SK-N-SH (cell line): ENCODE data around the gene STOML2.

Experiments
- EP300 ChIP-seq, 2 experiments: IDR thresholded peaks; 2 replicates each; pipeline versions ENCODE4 v1.4.0 to v1.6.1; 2012; ENCODE audit warnings: borderline replicate concordance in 1 of 2, low read depth in 1 of 2, low read length in 1 of 2
- GATA2 ChIP-seq: sonication (generic); formaldehyde crosslinking; IDR thresholded peaks from 2 replicates; pipeline ENCODE4 v1.5.0; 2020; ENCODE audit warnings: mild to moderate bottlenecking, missing genetic modification reagents
- MAX ChIP-seq: IDR thresholded peaks from 2 replicates; pipeline ENCODE4 v1.4.0; 2012; ENCODE audit warnings: low read depth
- MXI1 ChIP-seq: IDR thresholded peaks from 2 replicates; pipeline ENCODE4 v1.6.1; 2012; ENCODE audit warnings: mild to moderate bottlenecking, low read depth, low read length, improper control_type of control experiment
- NRF1 ChIP-seq: IDR thresholded peaks from 2 replicates; pipeline ENCODE4 v1.6.1; 2012; ENCODE audit warnings: low read depth, mild to moderate bottlenecking, low read length
- POLR2AphosphoS5 ChIP-seq: IDR thresholded peaks from 2 replicates; pipeline ENCODE4 v1.6.1; 2012; ENCODE audit warnings: low read depth, low read length
- RCOR1 ChIP-seq: fragments of 150-350 bp; IDR thresholded peaks from 2 replicates; pipeline ENCODE4 v1.6.1; 2017; ENCODE audit warnings: antibody characterized with exemption, low read length
- RFX5 ChIP-seq: IDR thresholded peaks from 2 replicates; pipeline ENCODE4 v1.6.1; 2012; ENCODE audit warnings: mild to moderate bottlenecking, improper control_type of control experiment, low read length
- SIN3A ChIP-seq: IDR thresholded peaks from 2 replicates; pipeline ENCODE4 v1.6.1; 2012; ENCODE audit warnings: low read depth, mild to moderate bottlenecking, low read length, moderate library complexity, borderline replicate concordance
- SMC3 ChIP-seq: IDR thresholded peaks from 2 replicates; pipeline ENCODE4 v1.6.1; 2012; ENCODE audit warnings: low read depth, low read length, improper control_type of control experiment
- TAF1 ChIP-seq: IDR thresholded peaks from 2 replicates; pipeline ENCODE4 v1.6.1; 2012; ENCODE audit warnings: low read depth, mild to moderate bottlenecking, low read length, moderate library complexity, borderline replicate concordance
- TF ChIP-seq, protein P1 (sequence below): fragments of 200-600 bp; sonication (generic); IDR thresholded peaks from 2 replicates; pipeline ENCODE4 v1.6.1; 2017; ENCODE audit warnings: antibody characterized with exemption, mild to moderate bottlenecking, moderate library complexity
- TF ChIP-seq, protein P2 (sequence below): IDR thresholded peaks from 2 replicates; pipeline ENCODE4 v1.6.1; 2012; ENCODE audit warnings: mild to moderate bottlenecking, low read depth, low read length, moderate library complexity

- no peak for TF ChIP-seq TAF1
- TF ChIP-seq RCOR1, result no peak
- no peak for TF ChIP-seq EP300 (IDR thresholded peaks at IDR 0.05; ENCODE audit: borderline replicate concordance in 1 of 2, low read depth in 1 of 2, low read length in 1 of 2)
- no peak for TF ChIP-seq GATA2
- TF ChIP-seq MAX, result no peak
- no peak for TF ChIP-seq MXI1
- TF ChIP-seq, protein P1, sequence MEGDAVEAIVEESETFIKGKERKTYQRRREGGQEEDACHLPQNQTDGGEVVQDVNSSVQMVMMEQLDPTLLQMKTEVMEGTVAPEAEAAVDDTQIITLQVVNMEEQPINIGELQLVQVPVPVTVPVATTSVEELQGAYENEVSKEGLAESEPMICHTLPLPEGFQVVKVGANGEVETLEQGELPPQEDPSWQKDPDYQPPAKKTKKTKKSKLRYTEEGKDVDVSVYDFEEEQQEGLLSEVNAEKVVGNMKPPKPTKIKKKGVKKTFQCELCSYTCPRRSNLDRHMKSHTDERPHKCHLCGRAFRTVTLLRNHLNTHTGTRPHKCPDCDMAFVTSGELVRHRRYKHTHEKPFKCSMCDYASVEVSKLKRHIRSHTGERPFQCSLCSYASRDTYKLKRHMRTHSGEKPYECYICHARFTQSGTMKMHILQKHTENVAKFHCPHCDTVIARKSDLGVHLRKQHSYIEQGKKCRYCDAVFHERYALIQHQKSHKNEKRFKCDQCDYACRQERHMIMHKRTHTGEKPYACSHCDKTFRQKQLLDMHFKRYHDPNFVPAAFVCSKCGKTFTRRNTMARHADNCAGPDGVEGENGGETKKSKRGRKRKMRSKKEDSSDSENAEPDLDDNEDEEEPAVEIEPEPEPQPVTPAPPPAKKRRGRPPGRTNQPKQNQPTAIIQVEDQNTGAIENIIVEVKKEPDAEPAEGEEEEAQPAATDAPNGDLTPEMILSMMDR, result no peak
- no peak for TF ChIP-seq SIN3A
- TF ChIP-seq, protein P2, sequence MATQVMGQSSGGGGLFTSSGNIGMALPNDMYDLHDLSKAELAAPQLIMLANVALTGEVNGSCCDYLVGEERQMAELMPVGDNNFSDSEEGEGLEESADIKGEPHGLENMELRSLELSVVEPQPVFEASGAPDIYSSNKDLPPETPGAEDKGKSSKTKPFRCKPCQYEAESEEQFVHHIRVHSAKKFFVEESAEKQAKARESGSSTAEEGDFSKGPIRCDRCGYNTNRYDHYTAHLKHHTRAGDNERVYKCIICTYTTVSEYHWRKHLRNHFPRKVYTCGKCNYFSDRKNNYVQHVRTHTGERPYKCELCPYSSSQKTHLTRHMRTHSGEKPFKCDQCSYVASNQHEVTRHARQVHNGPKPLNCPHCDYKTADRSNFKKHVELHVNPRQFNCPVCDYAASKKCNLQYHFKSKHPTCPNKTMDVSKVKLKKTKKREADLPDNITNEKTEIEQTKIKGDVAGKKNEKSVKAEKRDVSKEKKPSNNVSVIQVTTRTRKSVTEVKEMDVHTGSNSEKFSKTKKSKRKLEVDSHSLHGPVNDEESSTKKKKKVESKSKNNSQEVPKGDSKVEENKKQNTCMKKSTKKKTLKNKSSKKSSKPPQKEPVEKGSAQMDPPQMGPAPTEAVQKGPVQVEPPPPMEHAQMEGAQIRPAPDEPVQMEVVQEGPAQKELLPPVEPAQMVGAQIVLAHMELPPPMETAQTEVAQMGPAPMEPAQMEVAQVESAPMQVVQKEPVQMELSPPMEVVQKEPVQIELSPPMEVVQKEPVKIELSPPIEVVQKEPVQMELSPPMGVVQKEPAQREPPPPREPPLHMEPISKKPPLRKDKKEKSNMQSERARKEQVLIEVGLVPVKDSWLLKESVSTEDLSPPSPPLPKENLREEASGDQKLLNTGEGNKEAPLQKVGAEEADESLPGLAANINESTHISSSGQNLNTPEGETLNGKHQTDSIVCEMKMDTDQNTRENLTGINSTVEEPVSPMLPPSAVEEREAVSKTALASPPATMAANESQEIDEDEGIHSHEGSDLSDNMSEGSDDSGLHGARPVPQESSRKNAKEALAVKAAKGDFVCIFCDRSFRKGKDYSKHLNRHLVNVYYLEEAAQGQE, result no peak
- TF ChIP-seq RFX5, result no peak
- TF ChIP-seq POLR2AphosphoS5, result no peak
- no peak for TF ChIP-seq SMC3
- no peak for TF ChIP-seq NRF1
Observed at GRCh38 chr9:35054871-35055644, 47.9 kb downstream of the STOML2 start.
